Liver (tissue), 3 donors: ENCODE results near the gene SLC38A11.

Experiments
- CTCF ChIP-seq: fragments of 150-350 bp; IDR thresholded peaks from 2 replicates; pipeline ENCODE4 v1.5.1; 2017; ENCODE audit warnings: improper control_type of control experiment, low read depth, low read length; ENCODE audit not compliant: missing input control
- EGR1 ChIP-seq, 2 donors: IDR thresholded peaks; 2 replicates each; pipeline ENCODE4 v1.6.1; 2016 to 2018; ENCODE audit warnings: antibody characterized with exemption in 2 of 2, low read depth in 2 of 2
- MAX ChIP-seq: IDR thresholded peaks from 2 replicates; pipeline ENCODE4 v1.6.1; 2016; ENCODE audit warnings: antibody characterized with exemption
- RAD21 ChIP-seq, 2 donors: IDR thresholded peaks; 2 replicates each; pipeline ENCODE4 v1.6.1; 2016; ENCODE audit warnings: antibody characterized with exemption in 2 of 2, mild to moderate bottlenecking in 2 of 2
- REST ChIP-seq: IDR thresholded peaks from 2 replicates; pipeline ENCODE4 v1.6.1; 2016; ENCODE audit warnings: antibody characterized with exemption, mild to moderate bottlenecking
- RXRA ChIP-seq, 2 donors: IDR thresholded peaks; 2 replicates each; pipeline ENCODE4 v1.6.1; 2017 to 2018; ENCODE audit warnings: antibody characterized with exemption in 2 of 2, mild to moderate bottlenecking in 1 of 2
- TAF1 ChIP-seq: conservative IDR thresholded peaks from 2 replicates; pipeline ENCODE4 v1.6.1; 2016; ENCODE audit warnings: antibody characterized with exemption, mild to moderate bottlenecking
- YY1 ChIP-seq: IDR thresholded peaks from 2 replicates; pipeline ENCODE4 v1.6.1; 2016; ENCODE audit warnings: antibody characterized with exemption, mild to moderate bottlenecking
- donor health status: healthy.
- donor health status: healthy.

- TF ChIP-seq TAF1: no peak
- TF ChIP-seq RXRA (IDR thresholded peaks at IDR 0.05): no peak
- no peak for TF ChIP-seq YY1
- no peak for TF ChIP-seq CTCF
- no peak for TF ChIP-seq RAD21 (IDR thresholded peaks at IDR 0.05)
- no peak for TF ChIP-seq REST
- TF ChIP-seq EGR1 (IDR thresholded peaks at IDR 0.05; ENCODE audit: low read depth in 2 of 2): no peak
- TF ChIP-seq MAX: no peak
Measured at GRCh38 chr2:164891460-164891859, 63.9 kb downstream of the SLC38A11 start.
